ENCODE data around the gene CD68.

DNA sequence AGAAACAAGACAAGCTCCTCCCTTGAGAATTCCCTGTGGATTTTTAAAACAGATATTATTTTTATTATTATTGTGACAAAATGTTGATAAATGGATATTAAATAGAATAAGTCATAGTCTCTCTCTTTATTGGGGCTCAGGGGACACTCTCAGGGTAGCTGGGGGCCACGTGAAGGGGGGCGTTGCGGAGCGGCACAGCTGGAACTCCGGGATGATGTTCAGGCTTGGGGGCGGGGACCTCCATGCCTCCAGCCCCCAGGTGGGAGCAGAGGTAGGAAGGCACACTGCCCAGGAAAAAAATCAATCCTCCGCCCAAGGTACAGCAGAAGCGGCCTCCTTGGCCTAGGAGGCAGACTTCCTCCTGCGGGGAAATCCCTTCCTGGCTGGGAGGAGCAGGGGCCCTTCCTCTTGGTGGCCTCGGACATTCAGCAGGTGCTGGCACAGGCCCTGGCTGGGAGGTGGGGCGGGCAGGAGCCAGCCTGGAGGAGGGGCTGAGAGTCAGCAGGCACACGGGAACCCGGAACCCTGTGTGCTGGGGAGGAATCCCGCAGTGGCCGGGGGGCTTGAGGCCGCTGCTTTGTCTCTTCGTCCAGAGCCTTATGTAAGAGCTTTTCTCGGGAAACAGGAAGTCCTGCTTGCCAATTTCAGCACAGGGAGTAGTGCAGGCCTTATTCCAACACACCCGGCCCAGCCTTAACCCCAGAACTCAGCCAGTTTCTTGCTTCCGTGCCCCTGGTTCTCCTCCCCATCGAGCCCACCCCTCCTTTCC, 21.5 kb upstream of the CD68 start:
- TF ChIP-seq POLR2AphosphoS5 (IDR thresholded peaks at IDR 0.05): peak; percentile 72 to 90 (median 90)
- TF ChIP-seq EP300 (IDR thresholded peaks at IDR 0.05; ENCODE audit: low read depth): peak; percentile 14
- no peak for TF ChIP-seq CTCF (IDR thresholded peaks at IDR 0.05)
- TF ChIP-seq POLR2A (IDR thresholded peaks at IDR 0.05): peak; percentile 94
